Islet precursor cell (in vitro differentiated cells): ENCODE results near the gene RPL10.
A peak's percentile ranks its signal among the peaks of the same experiment; 100 is the strongest.

ENCODE experiments used
- DNase-seq: peaks from one replicate; pipeline ENCODE4 v3.0.0-alpha.2; 2018

RPL10 gene

DNA sequence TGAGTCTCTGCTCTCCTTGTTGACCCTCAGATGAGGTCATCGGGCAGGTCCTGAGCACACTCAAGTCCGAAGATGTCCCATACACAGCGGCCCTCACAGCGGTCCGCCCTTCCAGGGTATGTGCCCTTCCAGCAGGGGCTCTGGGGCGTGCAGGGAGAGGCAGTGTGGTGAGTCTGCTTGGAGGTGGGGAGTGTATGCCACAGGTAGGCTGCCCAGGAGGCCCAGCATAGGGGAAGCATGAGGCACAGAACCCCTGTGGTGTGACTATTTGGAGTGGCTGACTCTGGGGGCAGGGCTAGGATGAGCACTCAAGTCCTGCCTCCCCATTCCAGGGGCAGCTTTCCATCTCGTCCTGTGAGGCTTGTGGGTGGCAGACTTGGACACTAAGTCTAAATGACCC lies 35.4 kb downstream of the RPL10 start:
- no peak for DNase-seq

DNA sequence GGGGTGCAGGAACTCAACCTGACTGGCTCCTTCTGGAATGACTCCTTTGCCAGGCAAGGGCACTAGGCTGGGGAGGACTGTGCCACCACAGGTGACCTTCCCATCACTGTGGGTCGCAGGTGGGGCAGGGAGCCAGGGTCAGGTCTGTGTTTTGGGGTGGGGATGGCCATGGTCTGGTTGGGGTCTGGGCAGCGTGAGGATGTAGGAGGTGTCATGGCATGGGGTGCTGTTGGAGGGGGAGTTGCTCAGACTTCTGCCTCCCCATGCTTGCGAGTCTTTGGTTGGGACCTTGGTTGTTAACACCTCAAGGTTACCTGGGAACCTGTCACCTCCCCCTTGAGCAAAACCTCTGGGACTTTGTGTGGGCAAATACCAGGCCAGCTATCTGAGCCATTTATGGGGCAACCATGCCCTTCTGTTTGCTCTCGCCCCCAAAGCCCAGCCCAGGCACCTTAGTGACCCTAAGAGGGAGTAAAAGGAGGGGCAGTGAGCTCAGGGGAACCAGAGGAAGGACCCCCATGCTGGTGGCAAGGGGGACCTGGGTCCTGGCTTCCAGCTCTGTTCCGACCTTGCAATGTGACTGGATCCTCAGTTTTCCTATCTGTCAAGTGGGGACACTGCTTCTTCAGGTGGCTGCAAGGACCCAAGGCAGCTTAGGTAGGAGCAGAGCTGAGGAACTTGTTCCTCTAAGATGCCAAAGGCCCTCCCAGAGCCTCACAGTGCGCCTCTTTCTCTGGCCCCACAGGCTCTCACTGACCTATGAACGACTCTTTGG lies 36.4 kb downstream of the RPL10 start:
- no peak for DNase-seq

DNA sequence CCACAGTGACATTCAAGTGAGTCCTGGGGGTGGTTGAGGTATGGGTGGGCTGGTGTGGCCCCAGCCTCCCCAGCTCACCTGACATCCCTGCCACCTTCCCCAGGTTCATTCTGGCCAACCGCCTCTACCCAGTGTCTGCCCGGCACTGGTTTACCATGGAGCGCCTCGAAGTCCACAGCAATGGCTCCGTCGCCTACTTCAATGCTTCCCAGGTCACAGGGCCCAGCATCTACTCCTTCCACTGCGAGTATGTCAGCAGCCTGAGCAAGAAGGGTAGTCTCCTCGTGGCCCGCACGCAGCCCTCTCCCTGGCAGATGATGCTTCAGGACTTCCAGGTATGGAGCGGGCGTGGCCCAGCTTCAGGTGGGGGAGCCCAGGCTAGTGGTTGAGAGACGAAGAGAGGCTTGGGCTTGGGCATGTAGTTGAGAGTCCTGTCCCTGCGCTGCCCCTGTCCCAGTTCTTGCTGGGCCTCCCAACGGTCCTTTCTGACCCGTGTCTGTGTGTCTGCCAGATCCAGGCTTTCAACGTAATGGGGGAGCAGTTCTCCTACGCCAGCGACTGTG lies 37.1 kb downstream of the RPL10 start:
- no peak for DNase-seq

DNA sequence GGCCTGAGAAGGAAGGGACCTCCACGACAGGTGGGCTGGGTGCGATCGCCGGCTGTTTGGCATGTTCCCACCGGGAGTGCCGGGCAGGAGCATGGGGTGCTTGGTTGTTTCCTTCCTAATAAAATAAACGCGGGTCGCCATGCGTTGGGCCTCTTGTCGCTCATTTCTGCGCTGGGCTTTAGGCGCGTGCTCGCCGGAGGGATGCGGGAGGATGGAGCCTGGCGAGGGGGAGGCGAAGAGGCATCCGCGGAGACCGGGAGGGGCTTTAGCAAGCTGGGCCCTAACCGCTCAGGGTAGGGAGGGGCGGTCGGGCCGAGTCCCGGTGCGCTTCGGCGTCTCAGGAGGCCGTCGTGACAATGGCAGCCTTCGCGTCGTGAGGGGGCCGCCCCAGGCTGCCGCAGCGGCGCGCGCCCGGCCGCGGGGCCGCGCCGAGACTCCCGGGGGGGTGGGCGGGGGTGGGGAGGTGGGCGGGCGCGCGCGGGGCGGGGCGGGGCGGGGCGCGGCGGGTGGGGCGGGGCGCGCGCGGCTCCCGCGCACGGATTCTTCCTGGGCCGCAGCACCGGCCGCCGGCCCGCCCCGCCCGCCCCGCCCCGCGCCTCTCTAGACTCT lies 38.3 kb downstream of the RPL10 start:
- DNase-seq, result peak; percentile 66

DNA sequence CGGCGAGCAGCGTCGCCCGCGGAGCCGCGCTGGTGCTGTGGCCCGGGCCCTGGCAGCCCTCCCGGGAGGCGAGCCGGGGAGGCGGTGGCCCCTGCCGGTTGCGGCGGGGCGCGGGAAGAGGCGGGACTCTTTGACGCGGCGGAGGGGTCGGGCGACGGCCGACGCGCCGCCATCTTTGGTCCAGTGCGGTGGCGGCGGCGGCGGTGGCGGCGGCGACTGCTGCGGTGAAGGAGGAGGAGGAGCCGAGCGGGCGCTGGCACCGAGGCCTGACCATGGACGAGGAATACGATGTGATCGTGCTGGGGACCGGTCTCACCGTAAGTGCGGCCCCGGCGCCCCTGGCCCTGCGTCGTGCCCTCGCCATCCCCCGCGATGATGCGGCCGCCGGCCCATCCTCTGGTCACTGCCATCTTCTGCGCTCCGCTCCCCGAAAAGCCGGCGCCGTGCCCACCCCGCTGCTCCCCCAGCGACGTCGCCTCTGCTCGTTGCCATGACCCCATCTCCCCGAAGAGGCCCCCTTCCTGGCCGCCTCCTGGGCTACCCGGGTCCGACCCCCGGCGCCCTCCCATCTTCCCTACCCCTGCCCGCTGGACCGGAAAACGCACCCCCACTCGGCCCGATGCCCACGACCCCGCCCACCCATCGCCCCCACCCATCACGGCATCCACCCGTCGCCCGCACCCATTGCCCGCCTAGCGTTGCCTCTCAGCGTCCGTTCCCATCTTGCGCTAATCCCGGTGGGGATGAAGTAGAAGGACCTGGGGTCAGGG lies 39.0 kb downstream of the RPL10 start, which contains the start of gene GDI1:
TSS of gene GDI1 (plus strand) at position 172 of the 770 bp plus-strand sequence. CDS start at position 273, 101 bp downstream.
- no peak for DNase-seq

DNA sequence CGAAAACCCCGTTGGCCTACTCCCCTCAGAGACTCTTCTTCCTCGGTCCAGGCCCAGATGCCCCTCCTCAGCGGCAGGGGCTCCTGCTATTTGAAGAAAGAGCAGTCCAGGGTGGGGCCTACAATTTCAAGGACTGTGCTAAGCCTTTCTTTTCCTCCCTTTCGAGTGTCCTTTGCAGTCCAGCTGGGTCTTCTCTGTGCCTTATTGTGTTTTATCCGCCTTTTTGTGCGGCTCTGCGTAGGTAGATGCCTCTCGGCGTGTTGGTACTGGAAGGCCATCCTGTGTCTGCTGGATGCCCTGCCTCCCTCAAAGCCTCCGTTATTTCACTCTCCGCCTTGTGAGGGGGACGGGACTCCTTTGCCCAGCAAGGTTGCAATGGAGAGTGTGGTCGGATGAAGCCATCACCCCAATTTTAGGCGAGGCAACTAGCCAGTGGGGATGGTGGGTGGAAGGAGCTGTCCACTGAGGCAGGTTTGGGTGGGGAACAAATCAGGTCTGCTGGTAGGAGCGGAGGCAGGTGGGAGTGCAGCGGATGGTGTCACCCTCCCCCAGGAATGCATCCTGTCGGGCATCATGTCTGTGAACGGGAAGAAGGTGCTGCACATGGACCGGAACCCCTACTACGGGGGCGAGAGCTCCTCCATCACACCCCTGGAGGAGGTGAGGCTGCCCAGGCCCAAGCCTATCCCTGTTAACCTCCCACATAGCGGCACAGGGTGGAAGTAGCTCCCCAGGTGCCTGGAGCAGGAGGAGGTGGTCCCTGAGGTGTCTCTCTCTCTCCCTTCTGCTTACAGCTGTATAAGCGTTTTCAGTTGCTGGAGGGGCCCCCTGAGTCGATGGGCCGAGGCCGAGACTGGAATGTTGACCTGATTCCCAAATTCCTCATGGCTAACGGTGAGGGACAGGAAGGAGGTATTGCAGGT lies 40.1 kb downstream of the RPL10 start:
- DNase-seq, result no peak

DNA sequence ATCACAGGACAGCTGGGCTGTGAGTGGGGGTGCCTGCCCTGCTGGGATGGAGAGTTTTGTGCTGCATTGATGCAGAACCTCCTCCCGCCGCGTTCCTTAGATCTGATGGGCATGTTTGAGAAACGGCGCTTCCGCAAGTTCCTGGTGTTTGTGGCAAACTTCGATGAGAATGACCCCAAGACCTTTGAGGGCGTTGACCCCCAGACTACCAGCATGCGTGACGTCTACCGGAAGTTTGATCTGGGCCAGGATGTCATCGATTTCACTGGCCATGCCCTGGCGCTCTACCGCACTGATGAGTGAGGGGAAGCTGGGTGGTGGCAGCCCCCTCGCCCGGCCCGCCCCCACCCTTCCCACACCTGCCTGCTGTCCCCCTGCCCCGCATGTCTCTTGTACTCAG lies 41.7 kb downstream of the RPL10 start:
- DNase-seq, result no peak

DNA sequence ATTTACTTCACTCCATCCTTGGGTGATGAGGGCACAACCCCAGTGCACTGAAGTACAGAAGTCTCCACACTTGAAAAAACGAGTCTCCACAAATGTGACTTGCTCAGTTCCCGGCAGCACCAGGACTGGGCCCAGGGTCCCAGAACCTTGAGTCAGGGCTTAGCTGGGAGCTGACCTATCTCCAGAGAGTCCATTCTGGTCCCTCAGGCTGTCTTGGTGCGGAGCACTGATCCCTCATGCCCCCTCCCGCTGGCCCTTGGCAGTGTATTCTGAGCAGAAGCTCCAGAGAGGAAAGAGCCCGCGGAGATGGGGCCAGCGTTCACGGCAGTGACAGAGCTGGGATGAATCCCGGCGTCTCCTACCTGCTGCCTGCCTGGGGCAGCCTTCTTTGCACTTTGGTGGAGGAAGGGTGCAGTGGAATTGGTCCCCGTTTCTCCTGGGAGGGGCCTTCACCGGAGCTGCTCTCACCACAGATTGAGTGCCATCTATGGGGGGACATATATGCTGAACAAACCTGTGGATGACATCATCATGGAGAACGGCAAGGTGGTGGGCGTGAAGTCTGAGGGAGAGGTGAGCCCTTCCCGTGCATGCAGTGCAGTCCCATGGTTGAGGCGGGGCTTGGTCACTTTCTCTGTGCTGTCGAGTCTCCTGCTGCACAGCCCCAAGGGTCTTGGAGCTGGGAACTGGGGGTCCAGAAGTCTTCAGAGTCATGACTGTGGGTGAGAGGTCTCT lies 42.6 kb downstream of the RPL10 start:
- no peak for DNase-seq

DNA sequence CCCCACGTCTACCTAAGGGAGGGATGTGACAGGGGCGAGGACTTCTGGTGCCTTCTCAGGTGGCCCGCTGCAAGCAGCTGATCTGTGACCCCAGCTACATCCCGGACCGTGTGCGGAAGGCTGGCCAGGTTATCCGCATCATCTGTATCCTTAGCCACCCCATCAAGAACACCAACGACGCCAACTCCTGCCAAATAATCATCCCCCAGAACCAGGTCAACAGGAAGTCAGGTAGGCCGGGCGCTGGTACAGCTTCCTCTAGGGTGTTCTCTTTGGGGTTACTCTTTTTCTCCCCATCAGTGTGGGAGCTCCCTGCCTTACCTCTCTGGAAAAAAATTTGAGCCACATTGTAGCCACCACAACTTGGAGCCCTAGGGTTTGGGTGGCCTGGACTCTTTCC lies 43.4 kb downstream of the RPL10 start:
- no peak for DNase-seq

DNA sequence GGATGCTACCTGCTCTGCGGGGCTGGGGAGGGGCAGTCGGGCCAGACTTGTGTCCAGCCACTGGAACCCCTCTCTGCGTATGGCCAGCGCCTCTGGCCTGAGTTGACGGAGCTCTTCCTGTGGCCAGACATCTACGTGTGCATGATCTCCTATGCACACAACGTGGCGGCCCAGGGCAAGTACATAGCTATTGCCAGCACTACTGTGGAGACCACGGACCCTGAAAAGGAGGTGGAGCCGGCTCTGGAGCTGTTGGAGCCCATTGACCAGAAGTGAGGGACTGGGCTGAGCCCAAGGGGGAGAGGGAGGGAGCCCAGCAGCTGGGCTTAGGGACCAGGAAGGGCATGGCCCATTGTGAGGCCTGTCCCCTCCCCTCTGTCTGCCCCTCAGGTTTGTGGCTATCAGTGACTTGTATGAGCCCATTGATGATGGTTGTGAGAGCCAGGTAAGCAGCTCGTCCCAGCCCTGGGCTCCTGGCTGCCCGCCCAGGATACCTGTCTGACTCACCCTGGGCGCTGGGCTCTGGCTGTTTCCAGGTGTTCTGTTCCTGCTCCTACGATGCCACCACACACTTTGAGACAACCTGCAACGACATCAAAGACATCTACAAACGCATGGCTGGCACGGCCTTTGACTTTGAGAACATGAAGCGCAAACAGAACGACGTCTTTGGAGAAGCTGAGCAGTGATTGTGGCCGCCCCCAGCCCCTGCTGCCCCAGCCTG lies 44.0 kb downstream of the RPL10 start:
- DNase-seq, result no peak

DNA sequence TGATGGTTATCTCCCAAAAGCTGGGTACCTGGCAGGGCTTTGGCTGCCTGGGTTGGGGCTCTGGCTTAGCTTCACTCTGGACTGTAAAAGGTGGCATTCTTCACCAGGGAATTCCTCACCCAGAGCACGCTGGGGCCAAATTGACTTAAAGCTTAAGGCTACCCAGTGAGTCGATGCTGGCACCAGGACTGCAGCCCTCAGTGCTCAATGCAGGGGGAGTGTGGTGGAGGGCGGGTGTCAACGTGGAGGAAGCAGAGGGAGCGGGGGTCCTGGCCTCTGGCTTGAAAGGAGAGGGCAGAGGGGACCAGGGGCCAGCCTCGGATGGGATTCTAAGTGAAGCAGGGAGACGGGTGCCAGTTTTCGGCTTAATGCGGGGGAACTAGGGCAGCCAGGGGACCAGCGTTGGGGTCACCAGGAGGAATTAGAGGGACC lies 45.3 kb downstream of the RPL10 start:
- no peak for DNase-seq

DNA sequence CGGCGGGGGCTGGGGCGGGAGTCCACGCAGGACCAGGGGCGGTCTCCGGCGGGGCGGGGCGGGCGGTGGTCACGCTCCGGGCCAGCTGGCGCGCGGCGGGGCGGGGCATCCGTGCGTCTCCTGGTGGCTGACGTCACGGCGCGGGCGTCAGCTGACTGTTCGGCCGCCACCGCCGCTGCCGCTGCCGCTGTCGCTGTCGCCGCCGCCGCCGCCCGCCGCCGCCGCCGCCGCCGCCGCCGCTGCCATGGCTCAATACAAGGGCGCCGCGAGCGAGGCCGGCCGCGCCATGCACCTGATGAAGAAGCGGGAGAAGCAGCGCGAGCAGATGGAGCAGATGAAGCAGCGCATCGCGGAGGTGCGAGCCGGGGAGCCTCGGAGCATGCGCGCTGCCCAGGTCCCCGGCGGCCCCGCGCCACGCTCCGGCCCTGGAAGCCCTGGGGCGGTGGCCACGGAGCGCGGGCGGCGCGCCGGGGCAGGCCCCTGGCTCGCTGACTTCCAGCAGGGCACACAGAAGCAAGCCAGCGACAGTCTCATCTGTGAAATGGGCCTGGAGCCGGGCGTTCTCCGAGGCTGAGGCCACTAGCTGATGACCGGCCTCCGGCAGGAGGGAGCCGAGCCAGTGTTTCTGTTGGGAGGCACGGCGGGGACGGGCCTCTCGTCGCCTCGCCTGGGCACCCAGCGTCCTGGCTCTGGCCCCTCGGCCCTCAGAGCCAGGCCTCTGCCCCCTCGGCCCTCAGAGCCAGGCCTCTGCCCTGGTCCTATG lies 46.0 kb downstream of the RPL10 start, which contains the start of gene FAM50A:
TSS of gene FAM50A (plus strand) at position 150 of the 763 bp plus-strand sequence. CDS start at position 245, 95 bp downstream.
- DNase-seq, result peak; percentile 71

DNA sequence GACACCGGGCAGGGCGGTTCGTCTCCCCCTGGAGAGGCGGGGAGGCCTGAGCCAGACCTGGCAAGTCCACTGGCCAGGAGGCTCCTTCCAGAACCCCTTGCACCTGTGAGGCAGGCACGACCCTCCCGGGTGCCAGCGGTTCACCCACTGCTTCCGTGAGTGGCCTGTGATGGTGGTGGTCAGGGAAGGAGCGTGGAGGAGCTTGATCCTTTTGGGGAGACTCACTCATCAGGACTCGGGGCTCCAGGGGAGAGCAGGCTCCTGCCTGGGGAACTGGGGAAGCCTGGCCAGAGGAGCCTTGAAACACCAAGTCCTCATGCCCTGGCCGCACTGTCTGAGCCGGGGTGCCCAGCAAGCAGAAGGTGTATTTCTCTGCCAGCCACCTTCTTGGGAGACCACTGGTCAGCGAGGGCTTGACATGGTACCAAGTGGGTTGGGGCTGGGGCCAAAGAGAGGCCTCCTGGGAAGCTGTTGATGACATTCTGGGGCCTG lies 46.6 kb downstream of the RPL10 start:
- DNase-seq, result no peak

DNA sequence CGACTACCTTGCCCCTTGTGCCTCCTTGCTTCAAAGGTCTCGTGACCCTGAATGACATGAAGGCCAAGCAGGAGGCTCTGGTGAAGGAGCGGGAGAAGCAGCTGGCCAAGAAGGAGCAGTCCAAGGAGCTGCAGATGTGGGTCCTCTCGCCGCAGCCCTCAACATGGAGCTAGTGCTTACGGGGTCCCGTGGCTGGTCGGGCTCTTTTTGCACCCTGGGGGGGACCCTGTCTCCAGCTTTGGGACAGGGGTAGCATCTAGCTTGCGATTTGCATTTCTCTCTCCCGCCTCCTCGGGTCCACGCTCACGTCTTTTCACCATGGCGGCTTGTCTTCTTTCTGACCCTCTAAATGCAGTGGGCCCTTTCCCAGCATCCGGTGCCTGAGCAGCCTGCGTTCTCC lies 47.6 kb downstream of the RPL10 start:
- no peak for DNase-seq

DNA sequence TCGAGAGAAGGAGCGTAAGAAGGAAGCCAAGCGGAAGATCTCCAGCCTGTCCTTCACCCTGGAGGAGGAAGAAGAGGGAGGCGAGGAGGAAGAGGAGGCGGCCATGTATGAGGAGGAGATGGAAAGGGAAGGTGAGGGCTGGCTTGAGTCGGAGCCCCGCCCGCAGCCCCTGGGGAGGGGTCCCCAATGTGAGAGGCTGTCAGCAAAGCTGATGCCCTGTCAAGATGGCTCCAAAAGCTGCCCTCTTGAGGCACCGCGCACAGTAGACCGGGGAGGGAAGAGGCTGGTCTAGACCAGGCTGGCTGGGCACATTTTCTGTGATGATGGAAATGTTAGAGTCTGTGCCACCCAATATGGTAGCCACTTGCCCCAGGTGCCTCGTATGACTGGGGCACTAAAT lies 48.3 kb downstream of the RPL10 start:
- no peak for DNase-seq

DNA sequence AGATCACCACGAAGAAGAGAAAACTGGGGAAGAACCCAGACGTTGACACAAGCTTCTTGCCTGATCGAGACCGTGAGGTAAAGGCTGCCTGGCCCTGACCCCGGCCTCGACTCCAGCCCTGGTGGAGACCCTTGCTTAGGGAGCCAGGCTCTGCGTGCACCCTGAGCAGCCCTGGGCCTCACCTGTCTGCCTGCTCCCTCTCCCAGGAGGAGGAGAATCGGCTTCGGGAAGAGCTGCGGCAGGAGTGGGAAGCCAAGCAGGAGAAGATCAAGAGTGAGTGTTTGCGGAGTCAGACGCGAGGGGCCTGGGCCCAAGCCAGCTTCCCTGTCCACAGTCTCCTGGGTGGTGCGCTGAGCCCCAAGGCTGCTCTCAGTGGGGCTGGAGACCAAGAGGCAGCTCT lies 50.3 kb downstream of the RPL10 start:
- no peak for DNase-seq

DNA sequence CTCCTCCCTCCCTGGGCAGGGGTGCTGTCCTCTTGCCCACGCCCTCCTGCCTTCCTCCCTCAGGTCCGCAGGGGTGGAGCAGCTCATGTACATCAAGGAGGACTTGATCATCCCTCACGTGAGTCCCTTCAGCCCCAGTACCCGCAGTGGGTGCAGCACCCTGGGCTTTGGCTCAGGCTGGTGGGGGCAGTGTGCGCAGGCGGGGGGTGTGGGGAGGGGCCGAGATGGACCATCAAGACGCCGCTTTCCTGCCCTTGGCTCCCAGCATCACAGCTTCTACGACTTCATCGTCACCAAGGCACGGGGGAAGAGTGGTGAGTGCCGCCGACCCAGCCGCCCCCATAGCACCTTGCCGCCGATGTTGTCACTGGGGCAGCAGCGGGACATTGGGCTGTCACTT lies 51.4 kb downstream of the RPL10 start:
- DNase-seq, result no peak

DNA sequence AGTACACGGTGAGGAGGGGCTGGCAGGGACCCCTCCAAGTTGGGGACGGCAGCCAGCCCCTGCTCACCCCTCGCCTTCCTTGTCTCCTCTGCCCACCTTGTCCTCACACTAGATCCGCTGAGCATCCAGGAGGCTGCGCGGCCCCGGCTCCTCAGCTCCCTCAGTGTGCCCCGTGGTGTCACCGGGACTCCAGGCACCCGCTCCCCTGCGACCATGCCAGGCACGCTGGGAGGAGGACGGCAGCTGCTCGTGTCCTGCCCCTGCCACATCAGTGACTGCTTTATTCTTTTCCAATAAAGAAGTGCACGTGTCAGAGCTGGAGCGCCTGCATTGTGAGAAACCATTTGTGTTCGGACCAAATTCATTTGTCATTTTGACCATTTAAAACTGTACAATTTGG lies 52.1 kb downstream of the RPL10 start:
- no peak for DNase-seq
